K562 (cell line): ENCODE data around the gene IKZF4. TPM values are rescaled to one million over a fixed set of nuclear protein-coding genes. Genes with fewer than 3 reads are reported as not detected.
A peak's percentile ranks its signal among the peaks of the same experiment; 100 is the strongest.
"Not testable (repeated sequence)": the region's sequence is repeated elsewhere in the genome, so short reads cannot be mapped to it uniquely, and the experiment has no call there.

Source experiments
- ATAC-seq: fragments of 200-7000 bp; cut with Tn5 transposase; 3 replicates; pipeline ENCODE4 v1.9.1; 2020; ENCODE audit warnings: moderate library complexity
- BruUV-seq: library from RNA; stranded (reverse); fragments of 400-500 nt; replicated peaks from 2 replicates; lab custom pipeline; 2021; lab: Mats Ljungman, UMichigan
- CTCF ChIA-PET: fragments of 300-600 bp; formaldehyde crosslinking; extraction: SDS; loops from one replicate; lab custom pipeline; 2021; ENCODE audit warnings: low intra/inter-chr PET ratio; lab: Yijun Ruan, JAX
- POLR2A ChIA-PET: fragments of 300-600, 350-650 bp; sonication (Branson Sonifier 250); formaldehyde crosslinking; extraction: SDS; loops from one replicate; lab custom pipeline; 2021; ENCODE audit warnings: antibody characterized with exemption, inconsistent platforms; lab: Yijun Ruan, JAX
- DNase-seq, 4 experiments: peaks; one replicate each; pipeline versions ENCODE4 v3.0.0 to v3.0.0-alpha.2; 2011 to 2018; ENCODE audit warnings: low spot score in 3 of 4, mixed read lengths in 3 of 4; ENCODE audit errors: extremely low read depth in 1 of 4
- FAIRE-seq: peaks from 2 replicates; lab custom pipeline; 2011; peaks lifted over from hg19 to GRCh38; lab: Jason Lieb, UNC
- H2AFZ ChIP-seq: 2 replicates; pipeline ENCODE4 v1.6.0; 2011; ENCODE audit warnings: low read depth, low read length, control low read depth, inconsistent platforms
- H3K27ac ChIP-seq: fragments of 200-600 bp; 3 replicates; pipeline ENCODE4 v1.8.0; 2011; ENCODE audit warnings: low read depth, mild to moderate bottlenecking, control low read depth, inconsistent platforms, low read length, moderate library complexity, mixed read lengths; ENCODE audit errors: extremely low read depth
- H3K27me3 ChIP-seq, 2 experiments: fragments of 300-600 bp in 1 of 2; 2 replicates in 1 of 2; 3 replicates in 1 of 2; pipeline versions ENCODE4 v1.6.0 to v1.8.0; 2011; ENCODE audit warnings: inconsistent platforms in 2 of 2, low read length in 2 of 2, mild to moderate bottlenecking in 1 of 2, mixed read lengths in 1 of 2, moderate library complexity in 1 of 2; ENCODE audit not compliant: control insufficient read depth in 2 of 2, insufficient read depth in 2 of 2
- H3K36me3 ChIP-seq: fragments of 300-600 bp; 3 replicates; pipeline ENCODE4 v1.8.0; 2011; ENCODE audit warnings: mild to moderate bottlenecking, low read length, inconsistent platforms; ENCODE audit not compliant: control insufficient read depth, insufficient read depth
- H3K4me1 ChIP-seq, 2 experiments: fragments of 200-600 bp in 1 of 2; replicated peaks in 1 of 2; 2 replicates in 1 of 2; 3 replicates in 1 of 2; pipeline versions ENCODE4 v1.5.1 to v1.8.0; 2011; ENCODE audit warnings: inconsistent platforms in 2 of 2, low read length in 2 of 2, mild to moderate bottlenecking in 1 of 2, mixed read lengths in 1 of 2, moderate library complexity in 1 of 2; ENCODE audit not compliant: control insufficient read depth in 2 of 2, insufficient read depth in 2 of 2
- H3K4me2 ChIP-seq: 2 replicates; pipeline ENCODE4 v1.6.1; 2011; ENCODE audit warnings: low read length, control low read depth, inconsistent platforms, mixed read lengths; ENCODE audit not compliant: insufficient read depth
- H3K4me3 ChIP-seq: fragments of 200-600 bp; sonication (generic), shearing (Covaris generic); 2 replicates; pipeline ENCODE4 v1.5.1; 2016; ENCODE audit warnings: control low read depth, inconsistent platforms
- H3K79me2 ChIP-seq: fragments of 200-600 bp; 3 replicates; pipeline ENCODE4 v1.8.0; 2011; ENCODE audit warnings: low read length, inconsistent platforms; ENCODE audit not compliant: control insufficient read depth, insufficient read depth
- H3K9ac ChIP-seq, 2 experiments: 2 replicates each; pipeline versions ENCODE4 v1.6.0 to v1.6.1; 2011; ENCODE audit warnings: low read depth in 2 of 2, low read length in 2 of 2, control low read depth in 1 of 2, inconsistent platforms in 1 of 2, mild to moderate bottlenecking in 1 of 2, mixed read lengths in 1 of 2; ENCODE audit not compliant: insufficient read depth in 1 of 2
- H3K9me1 ChIP-seq: one replicate; pipeline ENCODE4 v1.6.0; 2011; ENCODE audit warnings: inconsistent platforms, mild to moderate bottlenecking, low read length, moderate library complexity; ENCODE audit not compliant: control insufficient read depth, insufficient read depth
- H3K9me3 ChIP-seq: replicated peaks from 2 replicates; pipeline ENCODE4 v1.5.1; 2011; ENCODE audit warnings: low read depth, low read length, inconsistent platforms; ENCODE audit not compliant: control insufficient read depth, insufficient read depth
- H4K20me1 ChIP-seq: replicated peaks from 2 replicates; pipeline ENCODE4 v1.6.1; 2011; ENCODE audit warnings: low read length, inconsistent platforms, mixed read lengths; ENCODE audit not compliant: control insufficient read depth, insufficient read depth
- ATF3 ChIP-seq, 2 experiments: fragments of 450-650 bp in 1 of 2; sonication (generic) in 1 of 2; formaldehyde crosslinking in 1 of 2; IDR thresholded peaks in 1 of 2; conservative IDR thresholded peaks in 1 of 2; 2 replicates each; pipeline versions ENCODE4 v1.6.1 to v1.8.1; 2016 to 2023; ENCODE audit warnings: mild to moderate bottlenecking in 2 of 2, moderate library complexity in 2 of 2, inconsistent platforms in 1 of 2, missing genetic modification reagents in 1 of 2
- CEBPB ChIP-seq: fragments of 450-650 bp; IDR thresholded peaks from 2 replicates; pipeline ENCODE4 v1.6.1; 2016; ENCODE audit warnings: missing genetic modification characterization, missing compliant biosample characterization
- CEBPG ChIP-seq, 3 experiments: fragments of 200-800 bp in 1 of 3; sonication (Bioruptor generic) in 1 of 3; sonication (generic) in 1 of 3; formaldehyde crosslinking in 1 of 3; IDR thresholded peaks in 2 of 3; conservative IDR thresholded peaks in 1 of 3; 2 replicates each; pipeline versions ENCODE4 v1.6.1 to v1.8.0; 2016 to 2022; ENCODE audit warnings: missing compliant biosample characterization in 2 of 3, missing genetic modification characterization in 2 of 3, mild to moderate bottlenecking in 1 of 3, missing genetic modification reagents in 1 of 3
- ZNF384 ChIP-seq: IDR thresholded peaks from 2 replicates; pipeline ENCODE4 v1.6.1; 2012; ENCODE audit warnings: low read depth, low read length, improper control_type of control experiment
- WGBS: fragments of 100-300 bp; shearing (Covaris generic); methylation state at CpG from one replicate; pipeline ENCODE4 v1.1.6; 2016; ENCODE audit warnings: low coverage, mixed read lengths; ENCODE audit not compliant: insufficient coverage; ENCODE audit errors: missing lambda C conversion rate; 5-methylcytosine and 5-hydroxymethylcytosine counted together
- in situ Hi-C: fragments of 300-500 bp; cut with MboI; formaldehyde crosslinking; loops from 4 replicates; pipeline ENCODE4 v1.15.0; 2018; ENCODE audit warnings: inconsistent platforms, mixed read lengths
- intact Hi-C: fragments of 100-400 bp; cut with micrococcal nuclease; formaldehyde crosslinking; loops from 2 replicates; pipeline ENCODE4 v1.14.2; 2022
- polyA plus RNA-seq, 8 experiments: library from polyadenylated mRNA; depleted of rRNA in 4 of 8; stranded (reverse) in 5 of 8; unstranded in 3 of 8; fragments of >200 nt; fragmentation: Nextera tagmentation in 2 of 8; fragmentation: Illumina TruSeq in 1 of 8; extraction: Ambion mirVana in 2 of 8; extraction: Trizol in 1 of 8; gene quantifications; 2 replicates each; pipeline versions ENCODE4 v1.2.1 to v1.2.3, GENCODE V29; 2011 to 2014; ENCODE audit warnings: inconsistent platforms in 1 of 8, missing spikeins in 1 of 8
- total RNA-seq, 7 experiments: library from RNA; depleted of rRNA in 6 of 7; stranded (reverse); fragments of >200 nt in 6 of 7; fragmentation: Illumina TruSeq in 2 of 7; extraction: Trizol in 2 of 7; gene quantifications; 2 replicates each; pipeline versions ENCODE4 v1.2.1 to v1.2.3, GENCODE V29; 2011 to 2021; ENCODE audit warnings: low replicate concordance in 1 of 7

The IKZF4 gene
- total and polyA plus RNA-seq, 9 of the 15 experiments (the other 6 are each of a cell fraction or from before 2014, with no cell fraction given), result 1.9 to 16.3 (median 3.6) TPM

- BruUV-seq; H3K4me2 ChIP-seq; H3K9ac ChIP-seq; H2AFZ ChIP-seq; in situ Hi-C loops; H3K27me3 ChIP-seq; H3K27ac ChIP-seq; POLR2A ChIA-PET; H3K79me2 ChIP-seq; H3K4me3 ChIP-seq; H3K9me3 ChIP-seq; H4K20me1 ChIP-seq; ATAC-seq; H3K36me3 ChIP-seq; FAIRE-seq; CTCF ChIA-PET; DNase-seq; intact Hi-C loops; H3K9me1 ChIP-seq; TF ChIP-seq ATF3 (CRISPR knock-in tag; conservative IDR thresholded peaks at IDR 0.05): not testable (repeated sequence)
- TF ChIP-seq ATF3 (IDR thresholded peaks at IDR 0.05) (peak; percentile 60), CEBPG (CRISPR knock-in tag; IDR thresholded peaks at IDR 0.05) (peak; percentile 64), CEBPG (tag; conservative IDR thresholded peaks at IDR 0.05 in 1 of 2, IDR thresholded peaks at IDR 0.05 in 1 of 2) (peak in 1 of 2 experiments; percentile 62; a peak in 2 of 4 replicates), ZNF384 (peak; percentile 34; the same call in 1 of the 2 replicates), CEBPB (tag) (peak; percentile 44; the same call in 1 of the 2 replicates)
- H3K4me1 ChIP-seq, result peaks cover 25 to 38% of the 10 kb centered on the region in 2 experiments
- WGBS, result 42% methylated on average over 9 of the region's 9 CpGs
These were observed 57.1 kb downstream of the IKZF4 start for GRCh38 chr12:56077966-56078365.
